A549 (cell line): ENCODE results near the gene RPS2. TPM values are rescaled to one million over a fixed set of nuclear protein-coding genes. Genes with fewer than 3 reads are reported as not detected.

Experiments used
- ATAC-seq, 2 experiments: fragments of 200-7000 bp in 1 of 2; fragments of >200 bp in 1 of 2; cut with Nextera tagmentation in 1 of 2; cut with Tn5 transposase in 1 of 2; 3 replicates each; pipeline versions ENCODE4 v1.8.0 to v1.9.1; 2018 to 2020; ENCODE audit warnings: mild to moderate bottlenecking in 1 of 2, moderate library complexity in 1 of 2
- CTCF ChIA-PET: fragments of 300-600 bp; sonication (Branson Sonifier 250); formaldehyde crosslinking; extraction: SDS; loops from one replicate; lab custom pipeline; 2021; ENCODE audit warnings: antibody characterized with exemption, inconsistent platforms; lab: Yijun Ruan, JAX
- POLR2A ChIA-PET: fragments of 350-600 bp; formaldehyde crosslinking; extraction: SDS; loops from one replicate; lab custom pipeline; 2021; ENCODE audit warnings: antibody characterized with exemption, inconsistent platforms; lab: Yijun Ruan, JAX
- DNase-seq, 2 experiments: peaks; one replicate each; pipeline versions ENCODE4 v3.0.0 to v3.0.0-alpha.2; 2011 to 2016; ENCODE audit warnings: low read depth in 1 of 2, low spot score in 1 of 2
- FAIRE-seq: peaks from 2 replicates; lab custom pipeline; 2011; peaks lifted over from hg19 to GRCh38; lab: Jason Lieb, UNC
- H3K27ac ChIP-seq, 2 experiments: fragments of >200 bp; sonication (Bioruptor Twin); formaldehyde crosslinking; 3 replicates each; pipeline ENCODE4 v1.5.1; 2016 to 2017
- H3K4me1 ChIP-seq: fragments of >200 bp; sonication (Bioruptor Twin); formaldehyde crosslinking; 3 replicates; pipeline ENCODE4 v1.6.1; 2016
- H3K4me2 ChIP-seq: fragments of >200 bp; sonication (Bioruptor Twin); formaldehyde crosslinking; 3 replicates; pipeline ENCODE4 v1.6.1; 2016
- H3K4me3 ChIP-seq: fragments of >200 bp; sonication (Bioruptor Twin); formaldehyde crosslinking; 3 replicates; pipeline ENCODE4 v1.5.1; 2016
- H3K9me3 ChIP-seq: fragments of >200 bp; sonication (Bioruptor Twin); formaldehyde crosslinking; 3 replicates; pipeline ENCODE4 v1.6.1; 2016
- ATOH8 ChIP-seq: fragments of 250-450 bp; sonication (Bioruptor Pico); IDR thresholded peaks from 2 replicates; pipeline ENCODE4 v1.5.0; 2020; ENCODE audit warnings: low read depth, mild to moderate bottlenecking, moderate library complexity
- BHLHE40 ChIP-seq: IDR thresholded peaks from 2 replicates; pipeline ENCODE4 v1.6.1; 2012; ENCODE audit warnings: low read depth, low read length, inconsistent platforms
- CTCF ChIP-seq: fragments of >200 bp; sonication (Bioruptor Twin); formaldehyde crosslinking; IDR thresholded peaks from 3 replicates; pipeline ENCODE4 v1.5.1; 2016
- E2F6 ChIP-seq: IDR thresholded peaks from 2 replicates; pipeline ENCODE4 v1.6.1; 2012; ENCODE audit warnings: low read depth, borderline replicate concordance
- EHMT2 ChIP-seq: fragments of 200-600 bp; sonication (generic); IDR thresholded peaks from 2 replicates; pipeline ENCODE4 v1.6.1; 2016; ENCODE audit warnings: antibody characterized with exemption, low read depth, mild to moderate bottlenecking, moderate library complexity
- ELK1 ChIP-seq: fragments of 150-350 bp; IDR thresholded peaks from 2 replicates; pipeline ENCODE4 v1.6.1; 2014; ENCODE audit warnings: low read depth, mild to moderate bottlenecking, low read length
- GATA3 ChIP-seq: IDR thresholded peaks from 2 replicates; pipeline ENCODE4 v1.6.1; 2012; ENCODE audit warnings: borderline replicate concordance
- HDAC2 ChIP-seq: fragments of 200-600 bp; sonication (generic); IDR thresholded peaks from 2 replicates; pipeline ENCODE4 v1.6.1; 2016
- HES2 ChIP-seq: fragments of >200 bp; sonication (Bioruptor Twin); formaldehyde crosslinking; IDR thresholded peaks from 2 replicates; pipeline ENCODE4 v1.6.1; 2016
- HEYL ChIP-seq: fragments of 250-450 bp; sonication (Bioruptor Pico); IDR thresholded peaks from 2 replicates; pipeline ENCODE4 v1.8.0; 2021; ENCODE audit warnings: mild to moderate bottlenecking, moderate library complexity
- HMGXB4 ChIP-seq: fragments of 250-450 bp; sonication (Bioruptor Pico); IDR thresholded peaks from 2 replicates; pipeline ENCODE4 v1.5.0; 2021; ENCODE audit warnings: mild to moderate bottlenecking, moderate library complexity, borderline replicate concordance
- HOXA7 ChIP-seq: fragments of 250-450 bp; sonication (Bioruptor Pico); IDR thresholded peaks from 2 replicates; pipeline ENCODE4 v1.5.0; 2020; ENCODE audit warnings: mild to moderate bottlenecking, moderate library complexity
- JUNB ChIP-seq: fragments of >200 bp; sonication (Bioruptor Twin); formaldehyde crosslinking; IDR thresholded peaks from 2 replicates; pipeline ENCODE4 v1.6.1; 2016
- KDM1A ChIP-seq: fragments of 200-600 bp; sonication (generic); IDR thresholded peaks from 2 replicates; pipeline ENCODE4 v1.6.1; 2016; ENCODE audit warnings: low read depth, mild to moderate bottlenecking
- KDM5A ChIP-seq: fragments of 200-600 bp; sonication (generic); IDR thresholded peaks from 2 replicates; pipeline ENCODE4 v1.6.1; 2016; ENCODE audit warnings: antibody characterized with exemption, mild to moderate bottlenecking
- NFE2L2 ChIP-seq: fragments of 150-350 bp; conservative IDR thresholded peaks from 2 replicates; pipeline ENCODE4 v1.6.1; 2014; ENCODE audit warnings: low read length
- PHF8 ChIP-seq: fragments of 200-600 bp; sonication (generic); IDR thresholded peaks from 2 replicates; pipeline ENCODE4 v1.6.1; 2016; ENCODE audit warnings: low read depth, mild to moderate bottlenecking, antibody characterized with exemption, moderate library complexity, borderline replicate concordance
- RAD21 ChIP-seq, 2 experiments: fragments of >200 bp in 1 of 2; sonication (Bioruptor Twin) in 1 of 2; formaldehyde crosslinking in 1 of 2; IDR thresholded peaks in 1 of 2; conservative IDR thresholded peaks in 1 of 2; 2 replicates in 1 of 2; 3 replicates in 1 of 2; pipeline ENCODE4 v1.6.1; 2012 to 2018; ENCODE audit warnings: inconsistent platforms in 1 of 2
- RARB ChIP-seq: fragments of 250-450 bp; sonication (Bioruptor Pico); IDR thresholded peaks from 2 replicates; pipeline ENCODE4 v1.8.0; 2021; ENCODE audit warnings: mild to moderate bottlenecking, moderate library complexity
- TFCP2L1 ChIP-seq: fragments of 250-450 bp; sonication (Bioruptor Pico); IDR thresholded peaks from 2 replicates; pipeline ENCODE4 v1.5.0; 2021; ENCODE audit warnings: mild to moderate bottlenecking
- TP53 ChIP-seq: fragments of 250-450 bp; sonication (Bioruptor Pico); IDR thresholded peaks from 2 replicates; pipeline ENCODE4 v1.5.0; 2021; ENCODE audit warnings: mild to moderate bottlenecking, moderate library complexity
- WGBS: methylation state at CpG from one replicate; pipeline ENCODE4 v1.1.6; 2017; ENCODE audit errors: missing lambda C conversion rate; 5-methylcytosine and 5-hydroxymethylcytosine counted together
- polyA plus RNA-seq, 4 experiments: library from polyadenylated mRNA; depleted of rRNA in 3 of 4; stranded (reverse); fragments of >200 nt; fragmentation: RNase III in 1 of 4; extraction: RNeasy Plus Mini Kit Qiagen cat#74134 plus additional on column Dnase treatment in 1 of 4; gene quantifications; 2 replicates in 3 of 4; 3 replicates in 1 of 4; pipeline ENCODE4 v1.2.3, GENCODE V29; 2011 to 2017

The RPS2 gene
- polyA plus RNA-seq, 2 of the 4 experiments (the other 2 are of a cell fraction), result 2,621 to 3,626 TPM

- TF ChIP-seq ELK1, result no peak
- no peak for TF ChIP-seq TFCP2L1 (CRISPR knock-in tag)
- TF ChIP-seq CTCF, result no peak
- TF ChIP-seq JUNB, result no peak
- TF ChIP-seq RAD21 (conservative IDR thresholded peaks at IDR 0.05 in 1 of 2, IDR thresholded peaks at IDR 0.05 in 1 of 2), result no peak
- no peak for TF ChIP-seq KDM1A
Measured at GRCh38 chr16:1917056-1917664, 47.5 kb downstream of the RPS2 start (continued).

- Histone ChIP-seq H3K9me3 (no peaks in the 10 kb centered on the region), H3K4me2 (no peak overlapping the region), H3K27ac (no peak overlapping the region), H3K4me3 (no peak overlapping the region), H3K4me1 (peaks cover 35% of the 10 kb centered on the region)
- ATAC-seq, result no peak
- no peak for TF ChIP-seq HOXA7 (CRISPR knock-in tag)
- no peak for TF ChIP-seq ATOH8
- no peak for TF ChIP-seq PHF8
- TF ChIP-seq GATA3, result no peak
- no peak for TF ChIP-seq BHLHE40
- TF ChIP-seq EHMT2, result no peak
- no peak for TF ChIP-seq TP53
- TF ChIP-seq KDM1A, result no peak
- TF ChIP-seq HEYL (CRISPR knock-in tag), result no peak
- no peak for TF ChIP-seq E2F6
- no peak for TF ChIP-seq KDM5A
- TF ChIP-seq RAD21 (conservative IDR thresholded peaks at IDR 0.05 in 1 of 2, IDR thresholded peaks at IDR 0.05 in 1 of 2), result no peak
- no peak for TF ChIP-seq RARB (CRISPR knock-in tag)
- no peak for TF ChIP-seq NFE2L2
- TF ChIP-seq HES2, result no peak
- TF ChIP-seq HMGXB4, result no peak
- no peak for TF ChIP-seq HDAC2
- WGBS, result 33% methylated on average over 1 of the region's 5 CpGs
- POLR2A ChIA-PET, result no interaction called here
- no peak for FAIRE-seq
- DNase-seq, result no peak
- CTCF ChIA-PET, result interaction anchor here (0.7 to 4.4 kb wide), 5 partner anchors 12 to 54 kb away, joined by 3 to 27 read pairs (median 4); no protein-coding TSS in a partner anchor
Measured at GRCh38 chr16:1916640-1916990, 48.0 kb downstream of the RPS2 start.
